ENCODE measurements around the gene PIP4K2C.
"Not testable (repeated sequence)": the region's sequence is repeated elsewhere in the genome, so short reads cannot be mapped to it uniquely, and the experiment has no call there.

Gene PIP4K2C

GRCh38 chr12:57558864-57559263 lies 32.1 kb upstream of the PIP4K2C start:
- DNase-seq (ENCODE audit: low read depth in 4 of 4, low spot score in 1 of 4) = no peak

- DNase-seq (ENCODE audit: low read depth in 4 of 4, low spot score in 1 of 4) = no peak
These were observed 30.5 kb upstream of the PIP4K2C start for GRCh38 chr12:57560516-57560915.

GRCh38 chr12:57561117-57561516 lies 29.9 kb upstream of the PIP4K2C start:
- DNase-seq (ENCODE audit: low read depth in 4 of 4, low spot score in 1 of 4) = not testable (repeated sequence)

GRCh38 chr12:57563358-57563757 lies 27.6 kb upstream of the PIP4K2C start:
- DNase-seq (ENCODE audit: low read depth in 4 of 4, low spot score in 1 of 4) = no peak

- DNase-seq (ENCODE audit: low read depth in 4 of 4, low spot score in 1 of 4) = no peak
These were observed 26.7 kb upstream of the PIP4K2C start for GRCh38 chr12:57564178-57564740.

GRCh38 chr12:57568838-57569237 lies 22.2 kb upstream of the PIP4K2C start:
- DNase-seq (ENCODE audit: low read depth in 4 of 4, low spot score in 1 of 4) = no peak

DNA sequence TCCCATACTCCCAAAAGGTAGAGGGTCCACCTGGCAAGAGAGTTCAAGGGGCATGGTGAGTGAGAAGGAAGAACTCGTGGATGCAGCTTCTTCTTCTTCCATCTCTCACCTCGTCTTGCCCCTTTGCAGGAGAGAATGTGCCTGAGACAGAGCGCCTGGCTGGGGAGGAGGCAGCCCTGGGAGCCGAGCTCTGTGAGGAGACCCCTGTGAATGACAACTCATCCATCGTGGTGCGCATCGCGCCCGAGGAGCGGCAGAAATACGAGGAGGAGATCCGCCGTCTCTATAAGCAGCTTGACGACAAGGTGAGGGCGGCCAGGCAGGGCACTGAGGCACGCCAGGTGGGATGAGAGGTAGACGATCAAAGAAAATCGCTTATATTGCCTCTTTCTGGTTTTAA lies 21.1 kb upstream of the PIP4K2C start:
- DNase-seq (ENCODE audit: low read depth in 4 of 4, low spot score in 1 of 4) = no peak

GRCh38 chr12:57570438-57570837 lies 20.6 kb upstream of the PIP4K2C start:
- not testable (repeated sequence) for DNase-seq (ENCODE audit: low read depth in 4 of 4, low spot score in 1 of 4)

GRCh38 chr12:57571926-57572762 lies 18.8 kb upstream of the PIP4K2C start:
- no peak for DNase-seq (ENCODE audit: low read depth in 4 of 4, low spot score in 1 of 4)

DNA sequence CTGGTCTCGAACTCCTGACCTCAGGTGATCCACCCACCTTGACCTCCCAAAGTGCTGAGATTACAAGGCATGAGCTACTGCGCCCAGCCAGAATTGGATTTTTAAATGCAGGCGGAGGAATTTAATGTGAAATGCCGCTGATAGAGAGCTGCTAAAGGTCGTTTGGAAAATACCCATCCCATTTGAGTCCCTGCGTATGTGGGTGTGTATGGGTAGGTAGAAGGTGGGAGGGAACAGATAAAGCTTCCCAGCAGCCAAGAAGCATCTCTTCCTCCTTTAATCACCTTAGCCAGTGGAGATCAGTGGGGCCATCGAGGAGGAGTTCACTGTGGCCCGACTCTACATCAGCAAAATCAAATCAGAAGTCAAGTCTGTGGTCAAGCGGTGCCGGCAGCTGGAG lies 16.2 kb upstream of the PIP4K2C start:
- DNase-seq (ENCODE audit: low read depth in 4 of 4, low spot score in 1 of 4) = no peak

- no peak for DNase-seq (ENCODE audit: low read depth in 4 of 4, low spot score in 1 of 4)
These were observed 15.0 kb upstream of the PIP4K2C start for GRCh38 chr12:57575771-57576612.

DNA sequence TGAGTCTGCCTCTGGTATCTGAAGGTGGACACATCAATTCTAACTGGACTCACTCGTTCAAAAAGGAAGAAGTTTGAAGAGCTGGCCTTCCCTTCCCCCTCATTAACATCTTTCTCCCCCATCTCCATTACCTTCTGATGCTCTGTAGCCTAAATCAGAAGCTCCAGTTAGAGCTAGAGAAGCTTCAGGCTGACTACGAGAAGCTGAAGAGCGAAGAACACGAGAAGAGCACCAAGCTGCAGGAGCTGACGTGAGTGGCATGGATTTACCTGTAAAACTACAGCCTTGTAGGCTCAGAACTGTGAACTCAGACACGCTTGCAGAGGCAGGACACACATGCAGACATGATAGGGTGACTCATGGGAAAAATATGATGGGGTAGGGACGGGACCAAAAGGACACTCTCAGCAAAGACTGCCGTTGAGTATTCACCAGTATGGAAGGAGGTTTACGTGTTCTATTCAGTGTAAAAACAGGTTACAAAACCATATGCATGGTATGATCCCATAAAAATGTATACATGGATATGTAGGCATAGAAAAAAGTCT lies 14.3 kb upstream of the PIP4K2C start:
- no peak for DNase-seq (ENCODE audit: low read depth in 4 of 4, low spot score in 1 of 4)

GRCh38 chr12:57577981-57578758 lies 12.8 kb upstream of the PIP4K2C start:
- DNase-seq (ENCODE audit: low read depth in 4 of 4, low spot score in 1 of 4) = no peak

GRCh38 chr12:57579011-57579410 lies 12.0 kb upstream of the PIP4K2C start:
- DNase-seq (ENCODE audit: low read depth in 4 of 4, low spot score in 1 of 4) = no peak

DNA sequence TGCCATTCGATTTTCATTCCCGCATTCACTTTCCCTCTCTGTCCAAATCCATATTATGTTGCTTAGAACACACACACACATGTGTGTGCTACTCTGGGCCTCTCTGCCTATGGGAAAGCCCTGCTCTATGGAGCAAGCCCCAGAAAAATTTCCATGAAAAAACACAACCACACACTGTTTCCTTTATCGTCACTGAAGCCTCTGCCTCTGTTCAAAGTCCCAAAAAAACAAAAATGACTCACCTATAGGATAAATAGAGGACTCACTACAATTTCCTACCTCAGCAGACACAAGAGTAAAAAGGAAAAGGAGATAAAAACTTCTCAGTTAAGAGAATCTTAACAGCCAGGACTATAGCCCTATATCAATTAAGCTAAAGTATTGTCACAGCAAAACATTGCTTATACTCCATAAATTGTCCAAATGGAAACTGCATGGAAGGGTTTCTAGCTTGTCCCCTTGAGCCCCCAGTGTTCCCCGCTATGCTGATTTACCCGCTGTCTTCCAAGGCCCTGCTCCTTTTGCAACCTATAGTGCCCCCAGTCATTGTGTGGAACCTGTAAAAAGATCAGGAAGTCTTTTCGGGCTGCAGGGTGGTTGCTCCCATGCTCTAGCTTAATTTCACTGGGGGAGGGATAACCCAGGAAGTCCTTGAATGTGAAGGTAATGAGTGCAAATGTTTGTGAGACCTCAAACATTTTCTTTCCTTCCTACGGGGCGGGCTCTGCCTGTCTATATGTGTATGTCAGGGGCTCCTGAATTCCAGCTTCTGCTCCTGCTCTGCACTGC lies 11.1 kb upstream of the PIP4K2C start:
- DNase-seq (ENCODE audit: low read depth in 4 of 4, low spot score in 1 of 4) = no peak

GRCh38 chr12:57580466-57580795 lies 10.6 kb upstream of the PIP4K2C start:
- no peak for DNase-seq (ENCODE audit: low read depth in 4 of 4, low spot score in 1 of 4)

- DNase-seq (ENCODE audit: low read depth in 4 of 4, low spot score in 1 of 4) = no peak
These were observed 9.2 kb upstream of the PIP4K2C start for GRCh38 chr12:57581802-57582201.

GRCh38 chr12:57582440-57582839 lies 8.6 kb upstream of the PIP4K2C start:
- DNase-seq (ENCODE audit: low read depth in 4 of 4, low spot score in 1 of 4) = no peak

- peak; percentile 30 to 47 (median 37) for DNase-seq (ENCODE audit: low read depth in 4 of 4, low spot score in 1 of 4)
These were observed 7.8 kb upstream of the PIP4K2C start for GRCh38 chr12:57583008-57583831.

All from stimulated activated CD4-positive, alpha-beta T cell treated with anti-CD3 and anti-CD28 coated beads, Interleukin-1b, Interleukin-23, amount 100 ng/mL, for 24 hours (primary cell).